Femur (tissue), 1 donor: ENCODE measurements around the gene CASR.

Experiments used
- DNase-seq: peaks from one replicate; pipeline ENCODE4 v3.0.0-alpha.2; 2017

The CASR gene

GRCh38 chr3:122307094-122307687 lies 123.7 kb downstream of the CASR start:
- no peak for DNase-seq

- no peak for DNase-seq
These were observed 124.5 kb downstream of the CASR start for GRCh38 chr3:122307976-122308375.

DNA sequence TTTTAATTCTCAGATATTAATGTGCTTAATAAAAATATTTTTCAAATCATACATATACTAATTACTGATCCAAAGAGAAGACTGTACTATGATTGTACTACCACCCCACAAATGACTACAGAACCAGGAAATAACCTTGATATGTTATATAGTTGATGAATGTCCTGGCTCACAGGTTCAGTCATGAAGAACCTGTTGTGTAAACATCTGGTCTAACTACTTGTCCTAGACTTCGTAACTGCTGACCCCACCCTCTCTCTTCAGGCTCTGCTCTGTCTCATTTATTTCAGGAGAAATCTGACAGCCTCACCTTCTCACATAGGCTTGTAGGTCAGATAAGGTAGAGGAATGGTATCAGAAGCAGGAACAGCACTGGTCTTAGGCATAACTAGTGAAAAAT lies 126.9 kb downstream of the CASR start:
- no peak for DNase-seq

GRCh38 chr3:122312826-122313225 lies 129.4 kb downstream of the CASR start:
- no peak for DNase-seq

- no peak for DNase-seq
These were observed 129.8 kb downstream of the CASR start for GRCh38 chr3:122313281-122313680.

- no peak for DNase-seq
These were observed 130.9 kb downstream of the CASR start for GRCh38 chr3:122314228-122314876.

DNA sequence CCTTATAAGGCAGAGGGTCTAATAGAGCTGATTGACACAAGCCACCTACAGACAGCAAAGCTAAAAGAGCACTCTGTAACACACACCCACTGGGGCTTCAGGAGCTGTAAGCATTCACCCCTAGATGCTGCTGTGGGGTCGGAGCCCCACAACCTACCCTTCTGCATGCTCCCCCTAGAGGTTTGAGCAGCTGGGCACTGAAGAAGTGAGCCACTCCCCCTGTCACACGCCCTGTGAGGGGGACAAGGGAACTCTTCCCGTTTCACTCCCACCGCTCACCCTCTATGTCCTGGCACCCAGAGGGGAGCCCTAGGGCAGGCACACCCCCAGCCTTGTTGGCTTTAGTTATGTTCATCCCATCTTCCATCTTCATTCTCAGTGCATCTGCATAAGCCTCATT lies 132.2 kb downstream of the CASR start:
- DNase-seq = no peak

GRCh38 chr3:122316368-122316767 lies 132.9 kb downstream of the CASR start:
- no peak for DNase-seq

GRCh38 chr3:122318620-122319019 lies 135.2 kb downstream of the CASR start:
- no peak for DNase-seq

DNA sequence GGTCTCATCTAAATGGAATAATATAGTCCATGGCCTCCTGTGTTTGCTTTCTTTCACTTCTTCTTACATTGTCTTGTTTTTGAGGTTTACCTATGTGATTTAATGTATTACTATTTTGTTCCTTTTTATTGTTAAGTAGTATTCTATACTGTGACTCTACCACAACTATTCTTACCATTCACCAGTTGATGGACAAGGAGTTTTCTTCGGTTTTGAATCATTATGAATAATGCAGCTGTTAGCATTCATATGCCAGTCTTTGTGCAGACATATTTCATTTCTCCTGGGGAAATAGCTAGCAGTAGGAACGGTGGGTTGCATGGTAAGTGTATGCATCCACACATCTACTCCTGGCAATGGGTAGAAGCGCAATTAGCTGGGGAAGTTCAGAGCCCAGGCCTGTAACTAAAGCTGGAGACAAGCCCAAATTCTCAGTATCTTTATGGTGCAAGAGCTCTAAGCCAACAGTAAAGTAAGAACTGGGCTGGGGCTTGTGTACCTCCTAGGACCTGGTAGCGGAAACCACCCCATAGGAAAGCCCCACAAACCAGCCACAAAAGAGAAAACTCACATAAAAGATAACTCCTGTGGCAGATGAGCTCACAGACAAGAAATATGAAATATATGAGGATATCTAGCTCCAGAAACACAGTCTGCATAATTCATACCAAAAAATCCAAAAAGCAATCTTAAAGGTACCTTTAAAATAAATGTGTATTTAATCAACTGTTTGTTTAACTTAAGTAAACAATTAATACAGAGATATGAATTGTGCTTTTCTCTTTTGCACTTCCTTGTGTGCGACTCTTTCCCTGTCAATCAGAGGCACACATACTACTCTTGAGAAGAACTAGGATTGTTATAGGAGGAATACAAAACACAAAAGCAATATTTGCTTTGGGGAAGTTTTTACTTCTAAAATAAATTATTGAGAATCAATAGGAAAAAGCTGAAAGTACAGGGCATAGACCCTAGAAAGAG lies 138.9 kb downstream of the CASR start:
- DNase-seq = no peak

- DNase-seq = no peak
These were observed 141.4 kb downstream of the CASR start, which contains the start of gene CSTA for GRCh38 chr3:122324871-122325323. CSTA (plus strand) TSS chr3:122325248; CDS start chr3:122325293, 45 bp downstream.

DNA sequence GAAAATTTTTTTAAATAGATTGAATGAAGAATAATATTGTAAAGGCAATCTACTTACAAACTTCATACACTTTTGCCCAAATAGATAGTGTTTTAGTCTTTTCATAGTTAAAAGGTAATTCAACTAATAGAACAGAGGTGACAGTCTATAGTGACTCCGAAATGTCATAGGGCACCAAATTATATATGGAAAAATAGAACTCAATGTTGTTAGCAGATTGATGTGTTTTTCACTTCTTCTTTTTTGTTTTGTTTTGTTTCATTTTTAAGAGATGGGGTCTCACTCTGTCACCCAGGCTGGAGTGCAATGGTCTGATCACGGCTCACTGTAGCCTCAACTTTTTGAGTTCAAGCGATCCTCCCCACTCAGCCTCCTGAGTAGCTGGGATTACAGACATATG lies 142.3 kb downstream of the CASR start:
- DNase-seq = no peak

DNA sequence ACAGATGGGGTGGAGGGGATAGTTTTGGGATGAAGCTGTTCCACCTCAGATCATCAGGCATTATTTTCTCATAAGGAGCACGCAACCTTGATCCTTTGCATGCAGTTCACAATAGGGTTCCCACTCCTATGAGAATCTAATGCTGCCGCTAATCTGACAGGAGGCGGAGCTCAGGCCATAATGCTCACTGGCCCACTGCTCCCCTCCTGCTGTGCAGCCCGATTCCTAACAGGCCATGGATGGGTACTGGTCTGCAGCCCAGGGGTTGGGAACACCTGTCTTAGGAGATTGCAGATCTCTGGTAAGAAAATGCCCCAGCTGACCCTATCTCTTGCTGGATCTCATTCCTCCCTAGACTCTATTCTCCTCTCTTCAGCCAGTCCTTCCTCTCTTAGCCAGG lies 148.4 kb downstream of the CASR start:
- no peak for DNase-seq

GRCh38 chr3:122332551-122332950 lies 149.1 kb downstream of the CASR start:
- DNase-seq = no peak
